ENCODE results near the gene GLRA3. TPM values are rescaled to one million over a fixed set of nuclear protein-coding genes. Genes with fewer than 3 reads are reported as not detected.
A peak's percentile ranks its signal among the peaks of the same experiment; 100 is the strongest.
"Not testable (repeated sequence)": the region's sequence is repeated elsewhere in the genome, so short reads cannot be mapped to it uniquely, and the experiment has no call there.

GLRA3 gene
- total RNA-seq, 3 donors from 2014 or later (not counting 1 experiment from before 2014, with no cell fraction given), result not detected

DNA sequence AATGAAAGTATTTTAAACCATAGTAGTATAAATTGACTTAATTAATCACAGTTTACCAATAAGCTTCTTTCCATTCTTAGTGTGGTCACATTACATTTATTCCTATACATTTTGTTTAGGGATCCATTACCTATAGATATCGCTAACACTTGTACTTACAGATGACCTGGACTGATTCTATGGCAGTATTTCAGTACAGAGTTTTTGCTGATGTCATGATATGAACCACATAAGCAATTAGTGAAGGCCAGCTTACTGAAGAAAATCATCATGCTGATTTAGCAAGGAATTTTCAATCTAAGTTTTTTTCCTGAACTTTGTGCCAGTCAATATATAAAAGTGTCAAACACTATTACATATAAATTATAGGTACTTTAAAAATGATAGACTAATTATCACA is 193.3 kb downstream of the GLRA3 start:
- no peaks in the 10 kb centered on the region for H3K36me3 Mint-ChIP-seq
- H3K4me1 Mint-ChIP-seq, result peaks cover 0 to 9% of the 10 kb centered on the region in 2 donors
- TF ChIP-seq, protein P1, sequence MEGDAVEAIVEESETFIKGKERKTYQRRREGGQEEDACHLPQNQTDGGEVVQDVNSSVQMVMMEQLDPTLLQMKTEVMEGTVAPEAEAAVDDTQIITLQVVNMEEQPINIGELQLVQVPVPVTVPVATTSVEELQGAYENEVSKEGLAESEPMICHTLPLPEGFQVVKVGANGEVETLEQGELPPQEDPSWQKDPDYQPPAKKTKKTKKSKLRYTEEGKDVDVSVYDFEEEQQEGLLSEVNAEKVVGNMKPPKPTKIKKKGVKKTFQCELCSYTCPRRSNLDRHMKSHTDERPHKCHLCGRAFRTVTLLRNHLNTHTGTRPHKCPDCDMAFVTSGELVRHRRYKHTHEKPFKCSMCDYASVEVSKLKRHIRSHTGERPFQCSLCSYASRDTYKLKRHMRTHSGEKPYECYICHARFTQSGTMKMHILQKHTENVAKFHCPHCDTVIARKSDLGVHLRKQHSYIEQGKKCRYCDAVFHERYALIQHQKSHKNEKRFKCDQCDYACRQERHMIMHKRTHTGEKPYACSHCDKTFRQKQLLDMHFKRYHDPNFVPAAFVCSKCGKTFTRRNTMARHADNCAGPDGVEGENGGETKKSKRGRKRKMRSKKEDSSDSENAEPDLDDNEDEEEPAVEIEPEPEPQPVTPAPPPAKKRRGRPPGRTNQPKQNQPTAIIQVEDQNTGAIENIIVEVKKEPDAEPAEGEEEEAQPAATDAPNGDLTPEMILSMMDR (IDR thresholded peaks at IDR 0.05), result no peak
- no peak overlapping the region for H3K27ac Mint-ChIP-seq
- Histone ChIP-seq H3K9me3 (ENCODE audit: control insufficient read depth, insufficient read depth, low read length) (no peaks in the 10 kb centered on the region), H3K4me1 (ENCODE audit: control insufficient read depth, insufficient read depth, low read length) (no peaks in the 10 kb centered on the region), H3K27me3 (ENCODE audit: control insufficient read depth, insufficient read depth, low read length) (no peaks in the 10 kb centered on the region), H3K36me3 (ENCODE audit: control insufficient read depth, insufficient read depth, low read length) (no peaks in the 10 kb centered on the region), H3K4me3 (ENCODE audit: low read length) (no peak overlapping the region), H3K27ac (ENCODE audit: low read length) (no peak overlapping the region)
- intact Hi-C loops (cut with micrococcal nuclease), result no loop called here
- DNase-seq (no peak), ATAC-seq (no peak)
- no peak overlapping the region for H3K4me3 Mint-ChIP-seq
- H3K9me3 Mint-ChIP-seq, result no peaks in the 10 kb centered on the region
- 100% methylated on average over 1 of the region's 1 CpG for WGBS (ENCODE audit: insufficient coverage)
- peaks cover 0 to 9% of the 10 kb centered on the region in 2 donors for H3K27me3 Mint-ChIP-seq (ENCODE audit: low read depth in 2 of 2)

DNA sequence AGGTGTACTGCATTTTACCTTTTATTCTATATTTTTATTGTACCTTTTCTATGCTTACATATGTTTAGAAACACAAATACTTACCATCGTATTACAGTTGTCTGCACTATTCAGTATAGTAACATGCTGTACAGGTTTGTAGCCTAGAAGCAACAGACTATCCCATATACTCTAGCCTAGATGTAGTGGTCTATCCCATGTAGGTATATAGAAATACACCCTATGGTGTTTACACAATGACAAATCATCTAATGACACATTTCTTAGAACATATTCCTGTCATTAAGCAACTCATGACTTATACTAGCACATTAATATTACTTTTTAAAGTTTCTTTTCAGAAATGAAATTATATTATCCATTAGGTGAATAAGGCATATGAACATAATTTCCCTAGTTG is 195.6 kb downstream of the GLRA3 start:
- H3K4me3 ChIP-seq (ENCODE audit: low read length), result no peak overlapping the region
- H3K9me3 ChIP-seq (ENCODE audit: control insufficient read depth, insufficient read depth, low read length), result no peaks in the 10 kb centered on the region
- Mint-ChIP-seq H3K36me3 (no peaks in the 10 kb centered on the region), H3K4me3 (no peak overlapping the region), H3K4me1 (no peaks in the 10 kb centered on the region), H3K27ac (no peak overlapping the region), H3K9me3 (no peaks in the 10 kb centered on the region), H3K27me3 (ENCODE audit: low read depth in 2 of 2) (no peaks in the 10 kb centered on the region)
- TF ChIP-seq, protein P1 (IDR thresholded peaks at IDR 0.05), result no peak
- intact Hi-C loops (cut with micrococcal nuclease), result no loop called here
- no CpG with 5 or more reads among the region's 1 CpG for WGBS (ENCODE audit: insufficient coverage)
- ATAC-seq (no peak), DNase-seq (no peak)
- H3K4me1 ChIP-seq (ENCODE audit: control insufficient read depth, insufficient read depth, low read length), result no peaks in the 10 kb centered on the region
- no peaks in the 10 kb centered on the region for H3K36me3 ChIP-seq (ENCODE audit: control insufficient read depth, insufficient read depth, low read length)
- no peaks in the 10 kb centered on the region for H3K27me3 ChIP-seq (ENCODE audit: control insufficient read depth, insufficient read depth, low read length)
- no peak overlapping the region for H3K27ac ChIP-seq (ENCODE audit: low read length)

DNA sequence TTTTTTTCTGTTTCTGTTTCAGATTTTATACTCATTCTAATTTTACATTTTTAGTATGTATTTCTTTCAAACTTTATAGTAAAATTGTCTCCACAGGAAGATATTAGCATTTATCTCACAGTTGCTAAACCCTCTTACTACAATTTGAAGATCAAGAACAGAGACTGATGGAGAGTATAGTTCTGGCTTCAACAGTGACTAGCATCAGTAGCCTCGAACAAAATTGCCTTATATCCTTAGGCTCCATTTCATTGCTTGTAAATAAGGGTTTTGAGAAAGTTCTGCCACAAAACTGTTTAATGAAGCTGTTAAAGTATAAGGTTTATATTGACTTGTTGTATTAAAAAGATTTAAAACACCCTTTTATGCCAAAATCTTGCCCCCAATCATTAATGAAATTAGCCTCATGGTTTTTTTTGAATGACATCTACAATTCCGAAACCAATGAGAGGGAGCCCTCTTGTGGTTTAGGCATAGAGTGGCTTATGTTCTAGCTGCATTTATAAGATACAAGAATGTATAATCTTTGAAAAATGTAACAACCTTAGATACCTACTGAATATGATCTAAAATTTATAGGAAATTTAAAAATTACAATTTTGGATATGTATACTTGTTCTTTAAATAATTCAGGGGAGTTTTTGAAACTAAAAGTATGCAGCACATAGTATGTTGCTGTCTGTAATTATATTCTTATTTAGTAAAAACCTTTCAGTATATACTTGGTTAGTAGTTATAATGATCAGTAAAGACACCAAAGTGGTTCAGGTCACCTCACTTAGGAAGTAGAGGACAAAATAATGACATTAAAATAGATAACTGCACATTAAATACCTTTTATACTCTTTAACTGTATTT is 196.9 kb downstream of the GLRA3 start:
- H3K4me3 Mint-ChIP-seq, result no peak overlapping the region
- TF ChIP-seq, protein P1 (IDR thresholded peaks at IDR 0.05), result peak; percentile 69
- no peak overlapping the region for H3K4me3 ChIP-seq (ENCODE audit: low read length)
- H3K27me3 Mint-ChIP-seq (ENCODE audit: low read depth in 2 of 2), result no peaks in the 10 kb centered on the region
- H3K27ac ChIP-seq (ENCODE audit: low read length), result no peak overlapping the region
- H3K9me3 Mint-ChIP-seq, result no peaks in the 10 kb centered on the region
- WGBS (ENCODE audit: insufficient coverage), result 67% methylated on average over 1 of the region's 2 CpGs
- no peak overlapping the region for H3K27ac Mint-ChIP-seq
- no peaks in the 10 kb centered on the region for H3K4me1 ChIP-seq (ENCODE audit: control insufficient read depth, insufficient read depth, low read length)
- H3K9me3 ChIP-seq (ENCODE audit: control insufficient read depth, insufficient read depth, low read length), result no peaks in the 10 kb centered on the region
- no peaks in the 10 kb centered on the region for H3K4me1 Mint-ChIP-seq
- H3K27me3 ChIP-seq (ENCODE audit: control insufficient read depth, insufficient read depth, low read length), result no peaks in the 10 kb centered on the region
- no peaks in the 10 kb centered on the region for H3K36me3 ChIP-seq (ENCODE audit: control insufficient read depth, insufficient read depth, low read length)
- DNase-seq (peak in 1 of 2 donors; percentile 56), ATAC-seq (peak; percentile 40 to 68 (median 63))
- intact Hi-C loops (cut with micrococcal nuclease), result loop anchor here (1.0 kb wide), 1 partner anchor 267 kb away; no protein-coding TSS in a partner anchor
- H3K36me3 Mint-ChIP-seq, result no peaks in the 10 kb centered on the region

DNA sequence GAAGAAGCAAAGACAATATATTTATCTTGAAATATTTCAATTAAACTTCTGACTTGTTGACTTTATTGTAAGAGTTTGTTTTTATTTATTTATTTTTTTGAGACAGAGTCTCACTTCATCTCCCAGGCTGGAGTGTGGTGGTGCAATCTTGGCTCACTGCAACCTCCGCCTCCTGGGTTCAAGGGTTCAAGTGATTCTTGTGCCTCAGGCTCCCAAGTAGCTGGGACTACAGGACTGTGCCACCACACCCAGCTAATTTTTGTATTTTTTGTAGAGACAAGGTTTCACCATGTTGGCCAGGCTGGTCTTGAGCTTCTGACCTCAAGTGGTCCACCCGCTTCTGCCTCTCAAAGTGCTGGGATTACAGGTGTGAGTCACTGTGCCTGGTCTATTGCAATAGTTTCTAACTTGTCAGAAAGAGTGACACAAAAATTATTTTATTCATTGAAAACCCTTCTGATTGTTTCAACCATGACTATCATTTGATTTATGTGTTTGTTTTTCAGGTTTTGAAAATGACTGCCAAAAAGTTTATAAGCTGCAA is 199.1 kb downstream of the GLRA3 start:
- DNase-seq; intact Hi-C loops (cut with micrococcal nuclease); H3K4me3 Mint-ChIP-seq; H3K36me3 ChIP-seq (ENCODE audit: control insufficient read depth, insufficient read depth, low read length); ATAC-seq; H3K4me3 ChIP-seq (ENCODE audit: low read length); H3K27ac ChIP-seq (ENCODE audit: low read length); H3K4me1 ChIP-seq (ENCODE audit: control insufficient read depth, insufficient read depth, low read length); H3K9me3 Mint-ChIP-seq; H3K9me3 ChIP-seq (ENCODE audit: control insufficient read depth, insufficient read depth, low read length); H3K27me3 Mint-ChIP-seq (ENCODE audit: low read depth in 2 of 2); H3K4me1 Mint-ChIP-seq; H3K27ac Mint-ChIP-seq; H3K36me3 Mint-ChIP-seq; H3K27me3 ChIP-seq (ENCODE audit: control insufficient read depth, insufficient read depth, low read length): not testable (repeated sequence)
- WGBS (ENCODE audit: insufficient coverage), result 91% methylated on average over 2 of the region's 2 CpGs
